Karpas-422 (cell line): ENCODE results near the gene CASZ1. TPM values are rescaled to one million over a fixed set of nuclear protein-coding genes. Genes with fewer than 3 reads are reported as not detected.

ENCODE experiments used
- DNase-seq: peaks from one replicate; pipeline ENCODE4 v3.0.0-alpha.2; 2015
- H2AFZ ChIP-seq: fragments of 200-600 bp; sonication (generic); 2 replicates; pipeline ENCODE4 v1.6.1; 2014; ENCODE audit warnings: antibody characterized with exemption, low read length, mixed read lengths
- H3K27ac ChIP-seq: fragments of 200-600 bp; sonication (generic); 2 replicates; pipeline ENCODE4 v1.5.1; 2014; ENCODE audit warnings: mild to moderate bottlenecking, low read length, moderate library complexity
- H3K27me3 ChIP-seq: fragments of 200-600 bp; sonication (generic); 2 replicates; pipeline ENCODE4 v1.6.1; 2014; ENCODE audit warnings: low read length, mixed read lengths
- H3K36me3 ChIP-seq: fragments of 200-600 bp; sonication (generic); 2 replicates; pipeline ENCODE4 v1.6.1; 2014; ENCODE audit warnings: low read length, mixed read lengths; ENCODE audit not compliant: insufficient read depth
- H3K4me1 ChIP-seq: fragments of 200-600 bp; sonication (generic); 2 replicates; pipeline ENCODE4 v1.6.1; 2014; ENCODE audit warnings: mild to moderate bottlenecking, low read length, mixed read lengths
- H3K4me2 ChIP-seq: fragments of 200-600 bp; sonication (generic); 2 replicates; pipeline ENCODE4 v1.6.1; 2014; ENCODE audit warnings: low read length, low read depth, mild to moderate bottlenecking; ENCODE audit not compliant: poor library complexity, severe bottlenecking
- H3K4me3 ChIP-seq: fragments of 200-600 bp; sonication (generic); 2 replicates; pipeline ENCODE4 v1.5.1; 2014; ENCODE audit warnings: mild to moderate bottlenecking, antibody characterized with exemption, low read length, mixed read lengths
- H3K79me2 ChIP-seq: fragments of 200-600 bp; sonication (generic); 2 replicates; pipeline ENCODE4 v1.6.1; 2014; ENCODE audit warnings: mild to moderate bottlenecking, low read length, mixed read lengths
- H3K9ac ChIP-seq: fragments of 200-600 bp; sonication (generic); 2 replicates; pipeline ENCODE4 v1.6.0; 2014; ENCODE audit warnings: low read length
- H3K9me2 ChIP-seq: fragments of 200-600 bp; sonication (generic), shearing (Covaris generic); replicated peaks from 2 replicates; pipeline ENCODE4 v1.6.0; 2014; ENCODE audit warnings: mild to moderate bottlenecking, low read length, moderate library complexity; ENCODE audit not compliant: insufficient read depth
- H3K9me3 ChIP-seq: fragments of 300-700, 200-600 bp; sonication (generic); 2 replicates; pipeline ENCODE4 v1.6.1; 2014; ENCODE audit warnings: low read length, mixed read lengths
- H4K20me1 ChIP-seq: fragments of 200-600 bp; sonication (generic); 2 replicates; pipeline ENCODE4 v1.6.1; 2014; ENCODE audit warnings: mild to moderate bottlenecking, antibody characterized with exemption, low read length, low read depth; ENCODE audit not compliant: insufficient read depth
- total RNA-seq: library from RNA; depleted of rRNA; stranded (reverse); fragments of >200 nt; shearing (Covaris generic); gene quantifications from 2 replicates; pipeline ENCODE4 v1.2.3, GENCODE V29; 2014; ENCODE audit warnings: low replicate concordance

CASZ1 gene
- total RNA-seq, 1 experiment from 2014 or later, result 1.3 TPM

DNA sequence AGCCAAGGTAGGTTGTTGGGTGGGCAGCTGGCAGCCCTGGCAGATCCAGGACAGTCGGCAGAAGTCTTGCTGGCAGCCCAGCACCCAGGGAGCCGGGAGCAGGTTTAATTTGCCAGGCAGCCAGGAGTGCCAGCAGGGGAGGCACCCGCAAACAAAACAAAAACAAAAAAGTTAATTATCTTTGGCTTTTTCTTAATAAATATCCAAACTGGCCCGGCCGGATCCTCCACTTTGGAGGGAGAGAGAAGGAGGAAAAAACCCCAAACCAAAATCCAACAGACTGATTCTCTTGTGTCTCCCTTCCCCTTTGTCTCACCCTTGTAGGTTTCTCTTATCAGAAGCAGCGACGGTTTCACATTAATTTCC lies 97.0 kb downstream of the CASZ1 start:
- H3K9me3 ChIP-seq, result no peaks in the 10 kb centered on the region
- no peak overlapping the region for H3K4me3 ChIP-seq
- no peaks in the 10 kb centered on the region for H3K27me3 ChIP-seq
- no peak overlapping the region for H3K9ac ChIP-seq
- H3K9me2 ChIP-seq, result no peaks in the 10 kb centered on the region
- H4K20me1 ChIP-seq, result no peaks in the 10 kb centered on the region
- H3K27ac ChIP-seq, result no peak overlapping the region
- H2AFZ ChIP-seq, result no peak overlapping the region
- H3K79me2 ChIP-seq, result no peaks in the 10 kb centered on the region
- no peaks in the 10 kb centered on the region for H3K36me3 ChIP-seq
- no peak for DNase-seq
- H3K4me2 ChIP-seq, result no peak overlapping the region
- peaks cover 4% of the 10 kb centered on the region for H3K4me1 ChIP-seq

- Histone ChIP-seq H3K4me1 (peaks cover 4% of the 10 kb centered on the region), H3K79me2 (no peaks in the 10 kb centered on the region), H2AFZ (no peak overlapping the region), H3K4me3 (no peak overlapping the region), H3K9me2 (no peaks in the 10 kb centered on the region), H3K9ac (no peak overlapping the region), H4K20me1 (no peaks in the 10 kb centered on the region), H3K27me3 (no peaks in the 10 kb centered on the region), H3K9me3 (no peaks in the 10 kb centered on the region), H3K4me2 (no peak overlapping the region), H3K36me3 (no peaks in the 10 kb centered on the region), H3K27ac (no peak overlapping the region)
- no peak for DNase-seq
These were observed 97.5 kb downstream of the CASZ1 start for GRCh38 chr1:10698726-10699469.

DNA sequence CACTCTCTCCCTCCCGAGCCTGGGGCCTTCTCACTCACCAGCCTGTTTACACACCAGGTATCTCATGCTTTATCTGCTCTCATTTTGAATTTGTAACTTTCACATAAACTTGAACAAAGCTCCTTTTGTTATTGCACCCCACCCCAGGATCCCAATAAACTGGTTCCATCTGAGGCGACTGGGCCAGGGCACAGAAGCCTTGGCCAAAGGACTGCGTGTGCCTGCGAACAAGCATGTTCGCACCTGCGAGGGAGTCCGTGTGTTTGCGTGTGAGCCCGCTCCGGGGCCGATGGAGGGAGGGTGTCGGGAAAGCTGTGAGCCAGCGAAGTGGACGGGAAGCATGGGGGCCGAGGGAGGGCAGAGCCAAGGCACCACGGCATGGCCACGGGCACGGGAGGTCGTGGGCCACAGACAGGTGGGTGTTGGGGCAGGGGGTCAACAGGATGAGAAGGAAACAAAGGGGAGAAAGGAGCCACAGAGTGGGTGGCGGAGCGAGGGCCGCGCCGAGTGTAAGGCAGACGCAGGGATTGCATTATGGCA lies 98.8 kb downstream of the CASZ1 start:
- Histone ChIP-seq H3K9me2 (no peaks in the 10 kb centered on the region), H3K79me2 (no peaks in the 10 kb centered on the region), H3K4me2 (no peak overlapping the region), H3K9ac (no peak overlapping the region), H3K36me3 (no peaks in the 10 kb centered on the region), H2AFZ (no peak overlapping the region), H4K20me1 (no peaks in the 10 kb centered on the region), H3K27me3 (no peaks in the 10 kb centered on the region), H3K9me3 (no peaks in the 10 kb centered on the region), H3K4me3 (no peak overlapping the region), H3K27ac (no peak overlapping the region), H3K4me1 (peaks cover 12% of the 10 kb centered on the region)
- DNase-seq, result no peak

GRCh38 chr1:10696977-10697376 lies 99.5 kb downstream of the CASZ1 start:
- H3K27me3 ChIP-seq, result no peaks in the 10 kb centered on the region
- H3K36me3 ChIP-seq, result no peaks in the 10 kb centered on the region
- no peak overlapping the region for H3K27ac ChIP-seq
- no peak for DNase-seq
- no peak overlapping the region for H3K4me3 ChIP-seq
- no peak overlapping the region for H2AFZ ChIP-seq
- H3K4me1 ChIP-seq, result peaks cover 12% of the 10 kb centered on the region
- no peaks in the 10 kb centered on the region for H3K79me2 ChIP-seq
- H3K4me2 ChIP-seq, result no peak overlapping the region
- H3K9me3 ChIP-seq, result no peaks in the 10 kb centered on the region
- no peaks in the 10 kb centered on the region for H3K9me2 ChIP-seq
- H3K9ac ChIP-seq, result no peak overlapping the region
- H4K20me1 ChIP-seq, result no peaks in the 10 kb centered on the region; the same call in 1 of the 2 replicates

GRCh38 chr1:10694633-10695627 lies 101.5 kb downstream of the CASZ1 start:
- H3K27me3 ChIP-seq, result no peaks in the 10 kb centered on the region
- H3K4me1 ChIP-seq, result peaks cover 12% of the 10 kb centered on the region
- no peaks in the 10 kb centered on the region for H3K36me3 ChIP-seq
- H3K9ac ChIP-seq, result peak overlapping the region; percentile 43
- no peaks in the 10 kb centered on the region for H3K79me2 ChIP-seq
- peaks cover 4% of the 10 kb centered on the region; the same call in 1 of the 2 replicates for H4K20me1 ChIP-seq
- no peak overlapping the region for H3K27ac ChIP-seq
- DNase-seq, result peak; percentile 89
- no peaks in the 10 kb centered on the region for H3K9me2 ChIP-seq
- no peak overlapping the region for H2AFZ ChIP-seq
- no peaks in the 10 kb centered on the region for H3K9me3 ChIP-seq
- peak overlapping the region; percentile 63 for H3K4me2 ChIP-seq
- H3K4me3 ChIP-seq, result peak overlapping the region; percentile 58

DNA sequence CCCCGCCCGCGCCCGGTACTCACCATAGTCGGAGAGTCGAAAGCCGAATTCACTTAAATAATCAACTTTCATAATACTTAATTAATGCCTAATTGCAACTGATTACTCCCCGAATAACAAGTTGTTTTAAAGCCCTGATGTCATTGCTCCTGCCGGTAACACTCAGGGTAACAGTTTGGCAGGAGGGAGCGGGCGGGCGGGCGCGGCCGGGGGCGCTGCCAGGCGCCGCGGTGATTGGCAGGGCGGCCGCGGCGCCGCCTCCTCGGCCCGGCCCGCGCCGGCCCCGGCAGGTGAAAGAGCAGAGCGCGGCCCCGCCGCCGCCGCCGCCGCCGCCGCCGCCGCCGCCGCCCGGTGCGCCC lies 102.2 kb downstream of the CASZ1 start:
- Histone ChIP-seq H3K9me2 (no peaks in the 10 kb centered on the region), H3K27me3 (no peaks in the 10 kb centered on the region), H3K4me2 (peak overlapping the region; percentile 93), H3K9me3 (no peaks in the 10 kb centered on the region), H3K4me3 (peak overlapping the region; percentile 76; the same call in 1 of the 2 replicates), H2AFZ (no peak overlapping the region), H3K36me3 (no peaks in the 10 kb centered on the region), H3K4me1 (peaks cover 12% of the 10 kb centered on the region), H3K27ac (no peak overlapping the region), H3K9ac (peak overlapping the region; percentile 75), H4K20me1 (peaks cover 4% of the 10 kb centered on the region; the same call in 1 of the 2 replicates), H3K79me2 (no peaks in the 10 kb centered on the region)
- peak; percentile 78 for DNase-seq

DNA sequence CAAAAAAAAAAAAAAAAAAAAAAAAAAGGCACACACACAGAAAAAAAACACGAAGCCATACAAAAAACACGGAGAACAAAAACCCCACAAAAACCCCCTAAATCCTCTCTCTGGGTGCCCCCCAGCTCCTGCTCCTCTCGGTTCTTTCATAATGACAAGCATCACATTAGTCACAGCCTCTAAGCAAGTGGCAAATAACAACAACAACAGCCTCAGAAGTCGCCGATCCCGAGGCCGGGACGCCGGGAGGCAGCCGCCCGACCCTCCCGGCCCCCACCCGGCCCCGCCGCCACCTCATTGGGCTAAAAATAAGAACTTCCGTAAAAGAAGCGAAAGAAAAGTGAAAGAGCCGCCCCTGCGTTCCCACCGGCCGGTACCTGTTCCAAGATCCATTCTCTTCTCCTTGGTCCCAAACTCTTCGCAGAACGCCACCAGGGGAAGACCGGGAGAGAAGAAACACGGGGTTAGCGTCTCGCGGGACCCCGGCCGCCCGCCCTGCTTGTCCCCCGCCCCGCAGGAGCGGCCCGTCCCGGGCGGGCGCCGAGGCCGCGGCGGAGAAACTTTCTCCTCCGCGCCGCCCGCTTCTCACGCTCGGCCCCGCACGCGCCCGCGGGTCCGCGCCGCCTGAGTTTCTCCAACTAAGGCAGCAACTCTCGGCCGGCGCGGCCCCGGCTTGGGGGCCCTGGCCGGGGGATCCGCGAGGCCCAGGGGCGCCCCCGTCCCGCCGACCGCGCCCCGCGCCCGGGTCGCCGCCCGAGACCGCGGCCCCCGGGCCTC lies 102.8 kb downstream of the CASZ1 start:
- peak overlapping the region; percentile 75 for H3K9ac ChIP-seq
- DNase-seq, result peak; percentile 73
- no peaks in the 10 kb centered on the region for H3K9me2 ChIP-seq
- peak overlapping the region; percentile 76 for H3K4me3 ChIP-seq
- H3K79me2 ChIP-seq, result no peaks in the 10 kb centered on the region
- no peak overlapping the region for H3K27ac ChIP-seq
- H3K36me3 ChIP-seq, result no peaks in the 10 kb centered on the region
- no peaks in the 10 kb centered on the region for H3K9me3 ChIP-seq
- peaks cover 12% of the 10 kb centered on the region for H3K4me1 ChIP-seq
- H4K20me1 ChIP-seq, result peaks cover 4% of the 10 kb centered on the region; the same call in 1 of the 2 replicates
- peak overlapping the region; percentile 93 for H3K4me2 ChIP-seq
- no peaks in the 10 kb centered on the region for H3K27me3 ChIP-seq
- peak overlapping the region; percentile 92; the same call in 1 of the 2 replicates for H2AFZ ChIP-seq
